Measurements from ENCODE around the gene ALPL.
"Not testable (repeated sequence)": the region's sequence is repeated elsewhere in the genome, so short reads cannot be mapped to it uniquely, and the experiment has no call there.

Gene ALPL

DNA sequence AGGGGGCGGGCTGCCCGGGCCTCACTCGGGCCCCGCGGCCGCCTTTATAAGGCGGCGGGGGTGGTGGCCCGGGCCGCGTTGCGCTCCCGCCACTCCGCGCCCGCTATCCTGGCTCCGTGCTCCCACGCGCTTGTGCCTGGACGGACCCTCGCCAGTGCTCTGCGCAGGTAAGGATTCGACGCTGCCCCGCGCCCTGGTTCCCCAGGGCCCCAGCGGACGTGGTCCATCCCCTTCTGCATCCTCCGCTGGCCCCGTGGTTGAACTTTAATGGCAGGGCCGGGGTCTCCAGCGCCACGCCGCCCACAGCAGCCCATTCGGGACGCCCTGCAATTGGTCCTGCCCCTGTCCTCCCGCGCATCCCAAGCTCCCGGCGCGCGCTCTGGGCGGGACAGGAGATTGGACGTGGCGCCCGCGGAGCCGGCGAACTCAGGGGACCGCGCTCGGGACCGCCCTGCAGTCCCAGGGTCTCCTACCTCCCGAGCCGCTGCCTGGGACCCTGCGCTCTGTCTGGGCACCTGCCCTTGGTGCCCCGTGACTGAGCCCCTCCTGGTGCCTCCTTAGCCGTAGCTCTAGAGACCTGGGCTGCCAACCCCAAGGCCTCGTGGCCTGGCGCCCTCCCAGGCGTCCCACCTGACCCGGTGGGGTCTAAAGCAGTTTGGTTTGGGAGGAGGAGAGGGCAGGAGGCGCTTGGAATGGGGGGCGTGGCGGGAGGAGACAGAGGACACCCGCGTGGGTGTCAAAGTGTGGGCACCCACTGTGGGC, at the start of gene ALPL:
ALPL (plus strand) TSS at position 73 of the 762 bp plus-strand sequence. CDS start 44,659 bp downstream, outside the sequence.
- no peak within 1 kb of the TSS for H3K9ac ChIP-seq (ENCODE audit: low read depth in 1 of 2, low read length in 2 of 2)
- no peak within 1 kb of the TSS for H3K4me3 ChIP-seq (ENCODE audit: low read length in 2 of 2)
- peaks cover 11 to 16% of the 10 kb centered on the region in 2 donors for H3K27me3 ChIP-seq (ENCODE audit: control insufficient read depth in 2 of 2, insufficient read depth in 2 of 2, low read length in 2 of 2)
- no peaks in the 10 kb centered on the region for H3K9me3 ChIP-seq (ENCODE audit: control insufficient read depth in 2 of 2, low read length in 2 of 2)
- H3K4me1 ChIP-seq (ENCODE audit: control insufficient read depth in 2 of 2, insufficient read depth in 2 of 2, low read length in 2 of 2): peaks cover 0 to 3% of the 10 kb centered on the region in 2 donors
- H3K27ac ChIP-seq (ENCODE audit: low read depth in 2 of 2, low read length in 2 of 2): no peak within 1 kb of the TSS
- no peaks in the 10 kb centered on the region for H3K36me3 ChIP-seq (ENCODE audit: control insufficient read depth in 2 of 2, insufficient read depth in 2 of 2, low read length in 2 of 2)

DNA sequence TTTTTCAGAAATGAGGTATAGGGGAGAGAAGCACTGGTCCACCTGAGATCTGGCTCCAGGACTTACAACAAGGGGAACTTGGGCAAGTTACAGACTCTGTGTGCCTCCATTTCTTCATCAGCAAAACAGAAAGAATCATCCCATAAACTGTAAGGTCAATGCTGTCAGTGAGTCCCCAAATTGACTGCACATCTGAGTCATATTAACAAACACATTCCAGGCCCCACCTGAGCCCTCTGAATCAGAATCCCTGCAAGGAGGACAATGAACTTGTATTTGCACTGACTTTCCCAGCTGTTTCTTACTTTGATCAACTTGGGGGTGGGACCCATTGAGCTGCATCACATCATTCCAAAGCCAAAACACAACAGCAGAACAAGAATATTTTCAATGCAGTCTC, 44.1 kb upstream of the ALPL start:
- H3K9me3 ChIP-seq (ENCODE audit: control insufficient read depth in 2 of 2, low read length in 2 of 2); H3K9ac ChIP-seq (ENCODE audit: low read depth in 1 of 2, low read length in 2 of 2); H3K36me3 ChIP-seq (ENCODE audit: control insufficient read depth in 2 of 2, insufficient read depth in 2 of 2, low read length in 2 of 2); H3K4me3 ChIP-seq (ENCODE audit: low read length in 2 of 2); H3K4me1 ChIP-seq (ENCODE audit: control insufficient read depth in 2 of 2, insufficient read depth in 2 of 2, low read length in 2 of 2); H3K27me3 ChIP-seq (ENCODE audit: control insufficient read depth in 2 of 2, insufficient read depth in 2 of 2, low read length in 2 of 2); H3K27ac ChIP-seq (ENCODE audit: low read depth in 2 of 2, low read length in 2 of 2): not testable (repeated sequence)

DNA sequence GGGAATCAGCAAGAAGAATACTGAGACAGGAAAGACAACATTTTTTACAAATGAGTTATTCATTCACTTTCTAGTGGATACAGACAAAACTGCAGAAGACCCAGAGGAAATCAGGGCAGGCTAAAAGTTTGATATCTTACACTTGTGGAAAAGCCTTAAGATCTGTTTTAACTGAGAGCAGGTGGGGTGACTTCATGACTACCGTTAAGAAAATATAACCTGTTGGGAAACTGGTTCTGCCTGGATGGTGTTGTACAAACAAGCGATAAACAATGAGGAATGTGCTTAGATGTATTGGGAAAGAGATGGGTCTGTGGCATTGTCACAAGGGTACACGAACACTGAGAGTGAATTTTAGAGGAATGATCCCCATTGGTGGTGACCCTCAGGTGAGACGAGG, 41.3 kb upstream of the ALPL start:
- not testable (repeated sequence) for H3K4me1 ChIP-seq (ENCODE audit: control insufficient read depth in 2 of 2, insufficient read depth in 2 of 2, low read length in 2 of 2); H3K36me3 ChIP-seq (ENCODE audit: control insufficient read depth in 2 of 2, insufficient read depth in 2 of 2, low read length in 2 of 2); H3K9ac ChIP-seq (ENCODE audit: low read depth in 1 of 2, low read length in 2 of 2); H3K9me3 ChIP-seq (ENCODE audit: control insufficient read depth in 2 of 2, low read length in 2 of 2); H3K27ac ChIP-seq (ENCODE audit: low read depth in 2 of 2, low read length in 2 of 2); H3K27me3 ChIP-seq (ENCODE audit: control insufficient read depth in 2 of 2, insufficient read depth in 2 of 2, low read length in 2 of 2); H3K4me3 ChIP-seq (ENCODE audit: low read length in 2 of 2)

DNA sequence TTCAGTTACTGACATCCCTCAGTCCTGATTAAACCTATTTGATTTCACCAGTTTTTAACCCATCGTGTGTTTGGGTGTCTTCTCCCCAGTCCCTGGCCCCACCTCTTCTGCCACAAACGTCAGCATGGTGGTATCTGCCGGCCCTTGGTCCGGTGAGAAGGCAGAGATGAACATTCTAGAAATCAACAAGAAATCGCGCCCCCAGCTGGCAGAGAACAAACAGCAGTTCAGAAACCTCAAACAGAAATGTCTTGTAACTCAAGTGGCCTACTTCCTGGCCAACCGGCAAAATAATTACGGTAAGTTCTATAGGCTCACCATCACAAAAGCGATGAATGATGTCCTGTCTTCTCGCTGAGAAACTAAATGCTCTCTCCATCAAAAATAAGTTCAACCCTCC, 40.6 kb upstream of the ALPL start:
- Histone ChIP-seq H3K9ac (ENCODE audit: low read depth in 1 of 2, low read length in 2 of 2) (no peak overlapping the region), H3K4me3 (ENCODE audit: low read length in 2 of 2) (no peak overlapping the region), H3K9me3 (ENCODE audit: control insufficient read depth in 2 of 2, low read length in 2 of 2) (no peaks in the 10 kb centered on the region), H3K36me3 (ENCODE audit: control insufficient read depth in 2 of 2, insufficient read depth in 2 of 2, low read length in 2 of 2) (no peaks in the 10 kb centered on the region), H3K4me1 (ENCODE audit: control insufficient read depth in 2 of 2, insufficient read depth in 2 of 2, low read length in 2 of 2) (no peaks in the 10 kb centered on the region), H3K27ac (ENCODE audit: low read depth in 2 of 2, low read length in 2 of 2) (no peak overlapping the region), H3K27me3 (ENCODE audit: control insufficient read depth in 2 of 2, insufficient read depth in 2 of 2, low read length in 2 of 2) (no peaks in the 10 kb centered on the region)

DNA sequence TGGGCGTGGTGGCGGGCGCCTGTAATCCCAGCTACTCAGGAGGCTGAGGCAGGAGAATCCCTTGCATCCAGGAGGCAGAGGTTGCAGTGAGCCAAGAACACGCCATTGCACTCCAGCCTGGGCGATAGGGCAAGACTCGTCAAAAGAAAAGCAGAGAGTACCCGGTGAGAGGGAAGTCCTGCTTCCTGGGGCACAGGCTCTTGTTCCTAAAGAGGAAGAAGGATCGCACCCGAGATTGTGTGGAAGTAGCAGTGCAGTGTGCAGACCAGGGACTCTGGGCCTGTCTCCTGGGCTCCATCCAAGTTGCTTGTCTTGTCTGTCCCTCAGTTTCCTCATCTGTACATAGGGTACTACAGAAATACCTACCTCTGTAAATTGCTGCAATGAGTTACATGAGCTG, 39.6 kb upstream of the ALPL start:
- Histone ChIP-seq H3K4me1 (ENCODE audit: control insufficient read depth in 2 of 2, insufficient read depth in 2 of 2, low read length in 2 of 2) (no peaks in the 10 kb centered on the region), H3K4me3 (ENCODE audit: low read length in 2 of 2) (no peak overlapping the region), H3K36me3 (ENCODE audit: control insufficient read depth in 2 of 2, insufficient read depth in 2 of 2, low read length in 2 of 2) (no peaks in the 10 kb centered on the region), H3K9me3 (ENCODE audit: control insufficient read depth in 2 of 2, low read length in 2 of 2) (no peaks in the 10 kb centered on the region), H3K27ac (ENCODE audit: low read depth in 2 of 2, low read length in 2 of 2) (no peak overlapping the region), H3K27me3 (ENCODE audit: control insufficient read depth in 2 of 2, insufficient read depth in 2 of 2, low read length in 2 of 2) (no peaks in the 10 kb centered on the region), H3K9ac (ENCODE audit: low read depth in 1 of 2, low read length in 2 of 2) (no peak overlapping the region)

DNA sequence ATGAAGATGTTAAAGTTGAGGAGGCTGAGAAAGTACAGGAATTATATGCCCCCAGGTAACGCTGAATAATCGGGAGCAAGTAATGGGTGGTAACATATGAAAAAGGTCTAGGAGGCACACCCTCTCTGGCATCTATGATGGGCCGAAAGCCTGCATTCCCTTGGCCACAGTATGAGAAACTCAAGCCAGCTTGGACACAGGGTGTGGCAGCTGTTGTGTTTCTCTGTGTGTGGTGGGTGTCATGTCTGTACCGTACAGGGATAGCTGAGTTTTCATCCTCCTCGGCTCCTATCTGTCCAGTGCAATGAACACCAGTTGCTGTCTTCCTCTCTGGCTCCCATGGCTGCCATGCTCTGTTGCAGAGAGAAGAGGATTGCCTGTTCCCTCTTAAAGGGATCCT, 36.4 kb upstream of the ALPL start:
- H3K4me3 ChIP-seq (ENCODE audit: low read length in 2 of 2): no peak overlapping the region
- no peak overlapping the region for H3K9ac ChIP-seq (ENCODE audit: low read depth in 1 of 2, low read length in 2 of 2)
- H3K9me3 ChIP-seq (ENCODE audit: control insufficient read depth in 2 of 2, low read length in 2 of 2): no peaks in the 10 kb centered on the region
- no peaks in the 10 kb centered on the region for H3K27me3 ChIP-seq (ENCODE audit: control insufficient read depth in 2 of 2, insufficient read depth in 2 of 2, low read length in 2 of 2)
- no peaks in the 10 kb centered on the region for H3K36me3 ChIP-seq (ENCODE audit: control insufficient read depth in 2 of 2, insufficient read depth in 2 of 2, low read length in 2 of 2)
- no peaks in the 10 kb centered on the region for H3K4me1 ChIP-seq (ENCODE audit: control insufficient read depth in 2 of 2, insufficient read depth in 2 of 2, low read length in 2 of 2)
- no peak overlapping the region for H3K27ac ChIP-seq (ENCODE audit: low read depth in 2 of 2, low read length in 2 of 2)

DNA sequence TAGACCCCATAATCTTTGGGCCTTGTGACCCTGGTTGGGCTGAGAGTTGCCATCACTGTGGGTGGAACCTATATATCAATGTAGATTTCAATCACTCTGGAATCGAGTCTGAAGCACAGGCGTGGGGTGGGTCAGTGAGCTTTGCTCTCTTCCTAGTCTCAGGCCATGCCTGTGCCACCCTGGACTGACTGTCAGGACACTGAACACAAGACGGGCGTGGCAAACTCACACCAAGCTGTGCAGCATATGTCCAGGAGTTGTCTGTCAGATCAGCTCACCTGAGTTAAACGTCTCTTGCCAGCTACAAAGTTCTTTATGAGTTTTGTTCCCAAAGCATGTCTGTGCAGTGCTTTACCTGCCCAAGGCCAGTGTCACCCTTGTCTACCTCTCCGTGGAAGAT, 30.9 kb upstream of the ALPL start:
- Histone ChIP-seq H3K27ac (ENCODE audit: low read depth in 2 of 2, low read length in 2 of 2) (no peak overlapping the region), H3K4me1 (ENCODE audit: control insufficient read depth in 2 of 2, insufficient read depth in 2 of 2, low read length in 2 of 2) (no peaks in the 10 kb centered on the region), H3K9me3 (ENCODE audit: control insufficient read depth in 2 of 2, low read length in 2 of 2) (no peaks in the 10 kb centered on the region), H3K27me3 (ENCODE audit: control insufficient read depth in 2 of 2, insufficient read depth in 2 of 2, low read length in 2 of 2) (no peaks in the 10 kb centered on the region), H3K36me3 (ENCODE audit: control insufficient read depth in 2 of 2, insufficient read depth in 2 of 2, low read length in 2 of 2) (peaks cover 0 to 8% of the 10 kb centered on the region in 2 donors), H3K9ac (ENCODE audit: low read depth in 1 of 2, low read length in 2 of 2) (no peak overlapping the region), H3K4me3 (ENCODE audit: low read length in 2 of 2) (no peak overlapping the region)

DNA sequence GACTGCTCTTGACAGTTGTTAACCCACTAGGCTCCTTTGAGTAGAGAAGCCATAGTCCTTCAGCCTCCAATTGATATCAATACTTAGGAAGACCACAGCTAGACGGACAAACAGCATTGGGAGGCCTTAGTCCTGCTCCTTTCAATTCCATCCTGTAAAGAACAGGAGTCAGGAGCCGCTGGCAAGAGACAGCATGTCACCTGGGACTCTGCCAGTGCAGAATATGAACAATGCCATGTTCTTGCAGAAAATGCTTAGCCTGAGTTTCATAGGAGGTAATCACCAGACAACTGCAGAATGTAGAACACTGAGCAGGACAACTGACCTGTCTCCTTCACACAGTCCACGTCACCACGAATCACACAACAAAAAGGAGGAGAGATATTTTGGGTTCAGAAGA, 25.3 kb upstream of the ALPL start:
- not testable (repeated sequence) for H3K36me3 ChIP-seq (ENCODE audit: control insufficient read depth in 2 of 2, insufficient read depth in 2 of 2, low read length in 2 of 2); H3K27ac ChIP-seq (ENCODE audit: low read depth in 2 of 2, low read length in 2 of 2)

DNA sequence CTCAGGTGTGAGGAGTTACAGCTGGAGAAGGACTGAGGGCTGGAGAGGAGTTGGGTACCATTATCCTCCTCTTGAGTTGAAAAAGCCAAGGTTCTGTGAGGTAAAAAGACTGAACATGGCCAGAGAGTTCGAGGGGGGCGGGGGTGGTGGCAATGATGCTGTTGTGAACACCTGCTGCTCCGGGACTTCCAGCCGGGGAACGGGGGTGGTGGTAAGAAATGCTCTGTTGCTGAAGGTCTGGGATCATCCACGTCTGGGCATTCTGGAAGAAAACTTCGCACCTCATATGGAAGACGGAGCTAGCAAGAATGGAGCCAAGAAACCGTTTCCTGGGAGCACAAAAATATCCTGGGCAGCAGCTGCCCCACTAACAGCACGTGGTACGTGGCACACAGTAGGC, 20.1 kb upstream of the ALPL start:
- Histone ChIP-seq H3K4me1 (ENCODE audit: control insufficient read depth in 2 of 2, insufficient read depth in 2 of 2, low read length in 2 of 2) (peaks cover 0 to 3% of the 10 kb centered on the region in 2 donors), H3K9me3 (ENCODE audit: control insufficient read depth in 2 of 2, low read length in 2 of 2) (no peaks in the 10 kb centered on the region), H3K4me3 (ENCODE audit: low read length in 2 of 2) (no peak overlapping the region), H3K36me3 (ENCODE audit: control insufficient read depth in 2 of 2, insufficient read depth in 2 of 2, low read length in 2 of 2) (no peaks in the 10 kb centered on the region), H3K27ac (ENCODE audit: low read depth in 2 of 2, low read length in 2 of 2) (no peak overlapping the region), H3K27me3 (ENCODE audit: control insufficient read depth in 2 of 2, insufficient read depth in 2 of 2, low read length in 2 of 2) (peaks cover 0 to 2% of the 10 kb centered on the region in 2 donors), H3K9ac (ENCODE audit: low read depth in 1 of 2, low read length in 2 of 2) (no peak overlapping the region)

More for the DNA sequence above, 25.3 kb upstream of the ALPL start:
- not testable (repeated sequence) for H3K4me3 ChIP-seq (ENCODE audit: low read length in 2 of 2); H3K27me3 ChIP-seq (ENCODE audit: control insufficient read depth in 2 of 2, insufficient read depth in 2 of 2, low read length in 2 of 2); H3K9ac ChIP-seq (ENCODE audit: low read depth in 1 of 2, low read length in 2 of 2); H3K4me1 ChIP-seq (ENCODE audit: control insufficient read depth in 2 of 2, insufficient read depth in 2 of 2, low read length in 2 of 2); H3K9me3 ChIP-seq (ENCODE audit: control insufficient read depth in 2 of 2, low read length in 2 of 2)

DNA sequence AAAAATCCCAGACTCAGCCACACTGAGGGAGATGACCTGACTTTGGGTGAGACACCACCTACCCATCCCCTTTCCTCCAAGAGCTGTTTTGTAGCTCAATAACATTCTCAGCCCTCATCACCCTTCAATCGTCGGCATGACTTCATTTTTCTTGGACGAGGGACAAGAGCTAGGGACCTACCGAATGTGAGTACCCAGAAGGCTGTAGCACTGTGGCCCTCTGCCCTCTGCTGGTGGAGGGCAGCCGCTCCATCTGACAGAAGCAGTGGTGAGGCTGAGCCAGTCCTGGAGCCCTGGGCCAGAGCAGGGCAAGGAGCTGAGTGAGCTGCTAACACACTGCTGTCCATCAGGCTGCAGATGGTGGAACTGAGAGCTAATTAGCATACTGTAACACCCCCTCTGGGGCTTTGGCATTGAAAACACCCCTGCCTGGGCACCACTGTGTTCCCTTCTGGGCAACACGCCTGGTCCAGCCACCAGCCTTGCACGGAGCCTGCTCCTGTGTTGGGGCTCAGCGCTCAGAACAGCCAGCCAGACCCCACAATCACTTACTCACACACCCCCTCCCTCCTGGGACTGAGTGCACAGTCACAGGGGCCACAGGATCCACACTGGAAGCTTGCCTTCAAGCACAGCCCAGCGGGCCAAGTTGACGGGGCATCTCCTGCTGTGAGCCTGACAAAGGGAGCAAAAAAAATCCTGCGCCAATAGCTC, 18.3 kb upstream of the ALPL start:
- H3K4me3 ChIP-seq (ENCODE audit: low read length in 2 of 2): no peak overlapping the region
- peaks cover 0 to 2% of the 10 kb centered on the region in 2 donors for H3K27me3 ChIP-seq (ENCODE audit: control insufficient read depth in 2 of 2, insufficient read depth in 2 of 2, low read length in 2 of 2)
- peaks cover 0 to 3% of the 10 kb centered on the region in 2 donors for H3K4me1 ChIP-seq (ENCODE audit: control insufficient read depth in 2 of 2, insufficient read depth in 2 of 2, low read length in 2 of 2)
- H3K36me3 ChIP-seq (ENCODE audit: control insufficient read depth in 2 of 2, insufficient read depth in 2 of 2, low read length in 2 of 2): no peaks in the 10 kb centered on the region
- H3K9me3 ChIP-seq (ENCODE audit: control insufficient read depth in 2 of 2, low read length in 2 of 2): no peaks in the 10 kb centered on the region
- no peak overlapping the region for H3K9ac ChIP-seq (ENCODE audit: low read depth in 1 of 2, low read length in 2 of 2)
- H3K27ac ChIP-seq (ENCODE audit: low read depth in 2 of 2, low read length in 2 of 2): no peak overlapping the region
